H1 (cell line): Measurements from ENCODE around the gene SERAC1. TPM values are rescaled to one million over a fixed set of nuclear protein-coding genes. Genes with fewer than 3 reads are reported as not detected.

ENCODE experiments used
- CTCF ChIA-PET: fragments of 300-600 bp; sonication (Branson Sonifier 250); formaldehyde crosslinking; loops from one replicate; lab custom pipeline; 2021; ENCODE audit not compliant: partially characterized antibody; lab: Charles Lee
- POLR2A ChIA-PET: fragments of 300-600 bp; sonication (Branson Sonifier 250); formaldehyde crosslinking; loops from one replicate; lab custom pipeline; 2021; ENCODE audit warnings: inconsistent platforms; ENCODE audit not compliant: partially characterized antibody; lab: Charles Lee
- DNase-seq, 2 experiments: peaks; one replicate each; pipeline versions ENCODE4 v3.0.0 to v3.0.0-alpha.2; 2010 to 2022; ENCODE audit warnings: low spot score in 2 of 2, low read depth in 1 of 2, mixed read lengths in 1 of 2
- FAIRE-seq: peaks from 2 replicates; lab custom pipeline; 2011; peaks lifted over from hg19 to GRCh38; lab: Jason Lieb, UNC
- H2AFZ ChIP-seq: 2 replicates; pipeline ENCODE4 v1.8.1; 2012; ENCODE audit warnings: low read length, inconsistent platforms
- H2AK5ac ChIP-seq: 2 replicates; pipeline ENCODE4 v1.6.1; 2013; ENCODE audit warnings: low read depth, low read length
- H2BK120ac ChIP-seq: replicated peaks from 2 replicates; pipeline ENCODE3; 2013; ENCODE audit warnings: low read depth, low read length, inconsistent platforms
- H2BK12ac ChIP-seq: 2 replicates; pipeline ENCODE4 v1.6.1; 2013; ENCODE audit warnings: low read depth, low read length
- H2BK15ac ChIP-seq: 2 replicates; pipeline ENCODE4 v1.6.1; 2013; ENCODE audit warnings: low read length
- H2BK20ac ChIP-seq: 2 replicates; pipeline ENCODE4 v1.6.1; 2013; ENCODE audit warnings: low read length
- H2BK5ac ChIP-seq: 2 replicates; pipeline ENCODE4 v1.6.1; 2013; ENCODE audit warnings: low read depth, low read length
- H3K14ac ChIP-seq: 2 replicates; pipeline ENCODE4 v1.6.1; 2013; ENCODE audit warnings: inconsistent platforms; ENCODE audit not compliant: insufficient read length
- H3K18ac ChIP-seq: 2 replicates; pipeline ENCODE4 v1.6.1; 2013; ENCODE audit warnings: low read length; ENCODE audit errors: extremely low read depth
- H3K23ac ChIP-seq: 2 replicates; pipeline ENCODE4 v1.6.1; 2013; ENCODE audit warnings: inconsistent platforms; ENCODE audit not compliant: insufficient read length
- H3K23me2 ChIP-seq: 2 replicates; pipeline ENCODE4 v1.6.1; 2013; ENCODE audit warnings: low read depth, low read length
- H3K27ac ChIP-seq: 2 replicates; pipeline ENCODE4 v1.6.1; 2011; ENCODE audit warnings: low read depth, low read length, inconsistent platforms
- H3K27me3 ChIP-seq, 4 experiments: replicated peaks in 1 of 4; 1 replicate in 1 of 4; 2 replicates in 3 of 4; pipeline versions ENCODE4 v1.6.1 to v1.8.1; 2011 to 2013; ENCODE audit warnings: low read length in 3 of 4, mild to moderate bottlenecking in 3 of 4, inconsistent platforms in 2 of 4, mixed read lengths in 2 of 4, moderate library complexity in 1 of 4; ENCODE audit not compliant: control insufficient read depth in 3 of 4, insufficient read depth in 3 of 4; ENCODE audit errors: extremely low read depth in 1 of 4
- H3K36me3 ChIP-seq, 4 experiments: 2 replicates each; pipeline versions ENCODE4 v1.6.1 to v1.8.1; 2011 to 2013; ENCODE audit warnings: mild to moderate bottlenecking in 4 of 4, low read length in 3 of 4, moderate library complexity in 2 of 4, control low read depth in 1 of 4, inconsistent platforms in 1 of 4; ENCODE audit not compliant: insufficient read depth in 4 of 4, control insufficient read depth in 2 of 4
- H3K4ac ChIP-seq: replicated peaks from 2 replicates; pipeline ENCODE3; 2013; ENCODE audit warnings: low read length, low read depth, mixed read lengths, inconsistent platforms; ENCODE audit not compliant: insufficient read length
- H3K4me1 ChIP-seq, 4 experiments: replicated peaks in 1 of 4; 1 replicate in 1 of 4; 2 replicates in 3 of 4; pipeline versions ENCODE4 v1.6.1 to v1.8.1; 2011 to 2013; ENCODE audit warnings: low read length in 3 of 4, inconsistent platforms in 2 of 4, mixed read lengths in 1 of 4; ENCODE audit not compliant: insufficient read depth in 4 of 4, control insufficient read depth in 3 of 4
- H3K4me2 ChIP-seq, 2 experiments: 2 replicates each; pipeline versions ENCODE4 v1.6.1 to v1.8.1; 2011 to 2013; ENCODE audit warnings: low read depth in 2 of 2, low read length in 2 of 2, control low read depth in 1 of 2, inconsistent platforms in 1 of 2, mild to moderate bottlenecking in 1 of 2; ENCODE audit not compliant: insufficient read depth in 1 of 2
- H3K4me3 ChIP-seq, 4 experiments: fragments of 200-600, 300-600 bp in 1 of 4; sonication (generic), shearing (Covaris generic), sonication (Bioruptor Twin) in 1 of 4; 2 replicates each; pipeline versions ENCODE4 v1.5.1 to v1.8.1; 2011 to 2016; ENCODE audit warnings: low read length in 4 of 4, low read depth in 3 of 4, control low read depth in 2 of 4, inconsistent platforms in 2 of 4, mild to moderate bottlenecking in 2 of 4, mixed read lengths in 1 of 4, moderate library complexity in 1 of 4; ENCODE audit not compliant: insufficient read depth in 2 of 4; ENCODE audit errors: extremely low read depth in 1 of 4
- H3K56ac ChIP-seq: replicated peaks from 2 replicates; pipeline ENCODE3; 2013; ENCODE audit warnings: low read depth, mild to moderate bottlenecking, mixed read lengths, low read length, inconsistent platforms; ENCODE audit not compliant: insufficient read length
- H3K79me1 ChIP-seq: 2 replicates; pipeline ENCODE4 v1.6.1; 2013; ENCODE audit warnings: low read depth, low read length, control low read depth
- H3K79me2 ChIP-seq, 2 experiments: 2 replicates each; pipeline versions ENCODE4 v1.6.1 to v1.8.1; 2012 to 2013; ENCODE audit warnings: low read length in 2 of 2, mild to moderate bottlenecking in 2 of 2, inconsistent platforms in 1 of 2; ENCODE audit not compliant: insufficient read depth in 2 of 2, control insufficient read depth in 1 of 2
- H3K9ac ChIP-seq, 4 experiments: replicated peaks in 1 of 4; 1 replicate in 1 of 4; 2 replicates in 3 of 4; pipeline versions ENCODE4 v1.6.1 to v1.8.1; 2011 to 2013; ENCODE audit warnings: low read depth in 3 of 4, low read length in 3 of 4, control low read depth in 2 of 4, mild to moderate bottlenecking in 2 of 4, moderate library complexity in 2 of 4, inconsistent platforms in 1 of 4; ENCODE audit errors: extremely low read depth in 1 of 4
- H3K9me3 ChIP-seq, 2 experiments: 2 replicates each; pipeline versions ENCODE4 v1.6.1 to v1.8.1; 2012 to 2013; ENCODE audit warnings: mild to moderate bottlenecking in 2 of 2, moderate library complexity in 2 of 2, control low read depth in 1 of 2, inconsistent platforms in 1 of 2, low read depth in 1 of 2, low read length in 1 of 2, mixed read lengths in 1 of 2; ENCODE audit not compliant: insufficient read depth in 2 of 2
- H4K20me1 ChIP-seq, 2 experiments: replicated peaks in 1 of 2; 2 replicates each; pipeline versions ENCODE3 to v1.8.1; 2011 to 2013; ENCODE audit warnings: inconsistent platforms in 2 of 2, low read length in 2 of 2, mild to moderate bottlenecking in 1 of 2; ENCODE audit not compliant: insufficient read depth in 2 of 2, control insufficient read depth in 1 of 2
- H4K5ac ChIP-seq: 2 replicates; pipeline ENCODE4 v1.6.1; 2013; ENCODE audit warnings: low read length, low read depth, mixed read lengths, inconsistent platforms; ENCODE audit not compliant: insufficient read length
- H4K8ac ChIP-seq: 2 replicates; pipeline ENCODE4 v1.8.0; 2013; ENCODE audit warnings: mild to moderate bottlenecking, moderate library complexity, low read length, inconsistent platforms; ENCODE audit not compliant: insufficient read depth; ENCODE audit errors: extremely low read depth
- H4K91ac ChIP-seq: replicated peaks from 2 replicates; pipeline ENCODE3; 2013; ENCODE audit warnings: low read length, mixed read lengths, inconsistent platforms; ENCODE audit not compliant: insufficient read length
- BACH1 ChIP-seq: IDR thresholded peaks from 2 replicates; pipeline ENCODE4 v1.6.1; 2012; ENCODE audit warnings: low read length, improper control_type of control experiment
- CHD1 ChIP-seq: IDR thresholded peaks from 2 replicates; pipeline ENCODE4 v1.6.1; 2012; ENCODE audit warnings: low read depth, low read length, improper control_type of control experiment
- FOSL1 ChIP-seq: IDR thresholded peaks from 2 replicates; pipeline ENCODE4 v1.6.1; 2011; ENCODE audit warnings: mild to moderate bottlenecking, low read depth, low read length, moderate library complexity; ENCODE audit not compliant: insufficient read depth
- POLR2A ChIP-seq, 2 experiments: IDR thresholded peaks; 1 replicate in 1 of 2; 2 replicates in 1 of 2; pipeline ENCODE4 v1.6.1; 2011; ENCODE audit warnings: low read depth in 2 of 2, low read length in 2 of 2, mild to moderate bottlenecking in 2 of 2; ENCODE audit errors: control extremely low read depth in 1 of 2
- SIRT6 ChIP-seq: IDR thresholded peaks from one replicate; pipeline ENCODE4 v1.7.1; 2012; ENCODE audit warnings: low read length, inconsistent platforms
- SIX5 ChIP-seq: IDR thresholded peaks from 2 replicates; pipeline ENCODE4 v1.6.1; 2011; ENCODE audit warnings: mild to moderate bottlenecking, low read depth, low read length
- SP4 ChIP-seq: IDR thresholded peaks from 2 replicates; pipeline ENCODE4 v1.6.1; 2012; ENCODE audit warnings: low read length, inconsistent platforms
- SRF ChIP-seq: IDR thresholded peaks from 2 replicates; pipeline ENCODE4 v1.6.1; 2011; ENCODE audit warnings: mild to moderate bottlenecking, low read depth, low read length, moderate library complexity
- USF2 ChIP-seq: IDR thresholded peaks from 2 replicates; pipeline ENCODE4 v1.6.1; 2011; ENCODE audit warnings: low read length, improper control_type of control experiment
- WGBS, 2 experiments: shearing (Covaris generic) in 1 of 2; methylation state at CpG; one replicate each; pipeline versions ENCODE4 v1.1.6 to v1.1.7; 2013 to 2015; ENCODE audit warnings: low lambda C conversion rate in 2 of 2, mixed read lengths in 2 of 2, inconsistent platforms in 1 of 2, low coverage in 1 of 2, missing lambda C conversion rate in 1 of 2; ENCODE audit not compliant: insufficient replicate concordance in 2 of 2, insufficient coverage in 1 of 2, insufficient read length in 1 of 2; ENCODE audit errors: extremely low coverage in 1 of 2, missing lambda C conversion rate in 1 of 2; 5-methylcytosine and 5-hydroxymethylcytosine counted together
- polyA plus RNA-seq, 7 experiments: library from polyadenylated mRNA; depleted of rRNA in 3 of 7; stranded (reverse) in 5 of 7; unstranded in 2 of 7; fragments of >200 nt in 5 of 7; fragments of 200-250 nt in 2 of 7; gene quantifications; 1 replicate in 5 of 7; 2 replicates in 1 of 7; 4 replicates in 1 of 7; pipeline versions ENCODE4 v1.2.1 to v1.2.3, GENCODE V29; 2011 to 2013; ENCODE audit warnings: missing spikeins in 2 of 7, mixed read lengths in 2 of 7
- total RNA-seq: library from RNA; stranded (reverse); fragmentation: NEBNext Ultra II Directional; extraction: Animal tissue kit (Norgen Biotek cat#: 25700); gene quantifications from 2 replicates; pipeline ENCODE4 v1.2.1, GENCODE V29; 2021

The SERAC1 gene
- total and polyA plus RNA-seq, 2 of the 8 experiments (the other 6 are each of a cell fraction or from before 2014, with no cell fraction given) = 7.3 to 9.0 TPM

GRCh38 chr6:158081657-158081935, 86.5 kb downstream of the SERAC1 start:
- no peaks in the 10 kb centered on the region for H4K20me1 ChIP-seq
- DNase-seq = no peak
- no peak overlapping the region for H3K27ac ChIP-seq
- H2BK120ac ChIP-seq = no peak overlapping the region
- H2BK15ac ChIP-seq = no peak overlapping the region
- no peak overlapping the region for H2BK12ac ChIP-seq
- ChIA-PET POLR2A (no interaction called here), CTCF (interaction anchor here (0.9 to 1.2 kb wide), 2 partner anchors 9 to 124 kb away, joined by 5 read pairs; no protein-coding TSS in a partner anchor)
- no peak overlapping the region for H3K9ac ChIP-seq
- H3K4me2 ChIP-seq = no peak overlapping the region
- H2AFZ ChIP-seq = no peak overlapping the region
- WGBS, 2 experiments = 85% methylated on average over 6 of the region's 6 CpGs; no CpG with 5 or more reads in 1 of the 2 experiments
- no peak overlapping the region for H3K4me3 ChIP-seq
- no peak overlapping the region for H4K91ac ChIP-seq
- H2BK20ac ChIP-seq = no peak overlapping the region
- FAIRE-seq = no peak
- H3K79me1 ChIP-seq = no peaks in the 10 kb centered on the region
- no peaks in the 10 kb centered on the region for H3K4me1 ChIP-seq
- H3K79me2 ChIP-seq = no peaks in the 10 kb centered on the region
- TF ChIP-seq BACH1 = no peak
- no peak for TF ChIP-seq POLR2A (IDR thresholded peaks at IDR 0.05; ENCODE audit: control extremely low read depth in 1 of 2, low read depth in 2 of 2, low read length in 2 of 2)
- no peak for TF ChIP-seq SRF
- no peak for TF ChIP-seq FOSL1
- no peak for TF ChIP-seq CHD1
- no peak for TF ChIP-seq USF2
- no peak for TF ChIP-seq SIX5
- no peak for TF ChIP-seq SP4
- TF ChIP-seq SIRT6 = no peak
- no peaks in the 10 kb centered on the region for H3K23me2 ChIP-seq
- H3K27me3 ChIP-seq = no peaks in the 10 kb centered on the region
- H4K5ac ChIP-seq = no peak overlapping the region
- no peak overlapping the region for H2BK5ac ChIP-seq
- H3K9me3 ChIP-seq = no peaks in the 10 kb centered on the region
- H3K23ac ChIP-seq = no peak overlapping the region
- no peak overlapping the region for H3K14ac ChIP-seq
- no peak overlapping the region for H2AK5ac ChIP-seq
- H3K56ac ChIP-seq = no peak overlapping the region
- H4K8ac ChIP-seq = no peak overlapping the region
- H3K36me3 ChIP-seq = no peaks in the 10 kb centered on the region; a peak in 2 of 8 replicates
- H3K4ac ChIP-seq = no peak overlapping the region
- H3K18ac ChIP-seq = no peak overlapping the region
